Measurements from ENCODE around the gene DMRTB1. TPM values are rescaled to one million over a fixed set of nuclear protein-coding genes. Genes with fewer than 3 reads are reported as not detected.
"Not testable (repeated sequence)": the region's sequence is repeated elsewhere in the genome, so short reads cannot be mapped to it uniquely, and the experiment has no call there.

DMRTB1 gene
- total RNA-seq, 1 experiment from 2014 or later = not detected

- no peak overlapping the region for H3K4me3 ChIP-seq (ENCODE audit: low read depth, low read length, poor library complexity, severe bottlenecking)
- no peak for TF ChIP-seq EZH2 (IDR thresholded peaks at IDR 0.05; ENCODE audit: borderline replicate concordance, low read depth, low read length, poor library complexity, severe bottlenecking)
- no peak for TF ChIP-seq CTCF (conservative IDR thresholded peaks at IDR 0.05; ENCODE audit: low read depth, low read length)
- no peak for DNase-seq (ENCODE audit: low spot score)
- no TSS peak for BruUV-seq (replicated peaks)
- no peaks in the 10 kb centered on the region for H3K36me3 ChIP-seq (ENCODE audit: insufficient read depth, low read length, poor library complexity, severe bottlenecking)
- intact Hi-C loops (cut with micrococcal nuclease; ENCODE audit: unreplicated experiment) = no loop called here
- H3K27ac ChIP-seq (ENCODE audit: low read depth, low read length, poor library complexity, severe bottlenecking) = no peak overlapping the region
- no peaks in the 10 kb centered on the region for H3K9me3 ChIP-seq (ENCODE audit: low read depth, low read length, poor library complexity, severe bottlenecking)
- ChIA-PET POLR2A (ENCODE audit: low non-redundant PET) (no interaction called here), CTCF (no interaction called here)
- H3K27me3 ChIP-seq (replicated peaks; ENCODE audit: insufficient read depth, low read depth, low read length, poor library complexity) = no peaks in the 10 kb centered on the region
- no peaks in the 10 kb centered on the region for H3K4me1 ChIP-seq (ENCODE audit: insufficient read depth, low read length, poor library complexity, severe bottlenecking)
These were observed 26.6 kb upstream of the DMRTB1 start for GRCh38 chr1:53432611-53433010.

GRCh38 chr1:53434405-53435007, 24.7 kb upstream of the DMRTB1 start:
- H3K27me3 ChIP-seq (replicated peaks; ENCODE audit: insufficient read depth, low read depth, low read length, poor library complexity); BruUV-seq (replicated peaks); intact Hi-C loops (cut with micrococcal nuclease; ENCODE audit: unreplicated experiment); H3K36me3 ChIP-seq (ENCODE audit: insufficient read depth, low read length, poor library complexity, severe bottlenecking); H3K4me3 ChIP-seq (ENCODE audit: low read depth, low read length, poor library complexity, severe bottlenecking); H3K9me3 ChIP-seq (ENCODE audit: low read depth, low read length, poor library complexity, severe bottlenecking); POLR2A ChIA-PET (ENCODE audit: low non-redundant PET); H3K4me1 ChIP-seq (ENCODE audit: insufficient read depth, low read length, poor library complexity, severe bottlenecking); DNase-seq (ENCODE audit: low spot score); H3K27ac ChIP-seq (ENCODE audit: low read depth, low read length, poor library complexity, severe bottlenecking); CTCF ChIA-PET: not testable (repeated sequence)

GRCh38 chr1:53435151-53435550, 24.0 kb upstream of the DMRTB1 start:
- BruUV-seq (replicated peaks) = no TSS peak
- ChIA-PET POLR2A (ENCODE audit: low non-redundant PET) (no interaction called here), CTCF (no interaction called here)
- H3K4me1 ChIP-seq (ENCODE audit: insufficient read depth, low read length, poor library complexity, severe bottlenecking) = no peaks in the 10 kb centered on the region
- H3K4me3 ChIP-seq (ENCODE audit: low read depth, low read length, poor library complexity, severe bottlenecking) = no peak overlapping the region
- no peak for DNase-seq (ENCODE audit: low spot score)
- H3K27ac ChIP-seq (ENCODE audit: low read depth, low read length, poor library complexity, severe bottlenecking) = no peak overlapping the region
- H3K27me3 ChIP-seq (replicated peaks; ENCODE audit: insufficient read depth, low read depth, low read length, poor library complexity) = no peaks in the 10 kb centered on the region
- no peaks in the 10 kb centered on the region for H3K9me3 ChIP-seq (ENCODE audit: low read depth, low read length, poor library complexity, severe bottlenecking)
- TF ChIP-seq EZH2 (IDR thresholded peaks at IDR 0.05; ENCODE audit: borderline replicate concordance, low read depth, low read length, poor library complexity, severe bottlenecking) (no peak), CTCF (conservative IDR thresholded peaks at IDR 0.05; ENCODE audit: low read depth, low read length) (no peak)
- intact Hi-C loops (cut with micrococcal nuclease; ENCODE audit: unreplicated experiment) = no loop called here
- H3K36me3 ChIP-seq (ENCODE audit: insufficient read depth, low read length, poor library complexity, severe bottlenecking) = no peaks in the 10 kb centered on the region
